Nephron (organoid): ENCODE results near the gene AHCYL2.

Experiments used
- H3K27ac Mint-ChIP-seq, 3 experiments: 2 replicates each; pipeline ENCODE4 v1.8.0; 2020; ENCODE audit warnings: mixed read lengths in 3 of 3, mild to moderate bottlenecking in 2 of 3, moderate library complexity in 1 of 3
- H3K27me3 Mint-ChIP-seq: 2 replicates; pipeline ENCODE4 v1.8.0; 2021; ENCODE audit warnings: low read depth, mild to moderate bottlenecking, moderate library complexity, mixed read lengths
- H3K36me3 Mint-ChIP-seq: 2 replicates; pipeline ENCODE4 v1.8.0; 2020; ENCODE audit warnings: low read depth, mixed read lengths
- H3K4me1 Mint-ChIP-seq: 2 replicates; pipeline ENCODE4 v1.8.0; 2020; ENCODE audit warnings: mixed read lengths
- H3K4me3 Mint-ChIP-seq, 3 experiments: 2 replicates each; pipeline ENCODE4 v1.8.0; 2020; ENCODE audit warnings: mild to moderate bottlenecking in 3 of 3, mixed read lengths in 3 of 3, moderate library complexity in 2 of 3
- H3K9me3 Mint-ChIP-seq: 2 replicates; pipeline ENCODE4 v1.8.0; 2020; ENCODE audit warnings: mixed read lengths
- CTCF ChIP-seq, 3 experiments: fragments of 200-600 bp; sonication (generic); IDR thresholded peaks; one replicate each; pipeline ENCODE4 v1.5.0; 2021; ENCODE audit warnings: antibody characterized with exemption in 3 of 3; ENCODE audit not compliant: unreplicated experiment in 3 of 3

AHCYL2 gene

GRCh38 chr7:129422727-129423126 is 197.9 kb downstream of the AHCYL2 start:
- no peak for TF ChIP-seq CTCF (IDR thresholded peaks at IDR 0.05; ENCODE audit: unreplicated experiment in 3 of 3)
- H3K4me1 Mint-ChIP-seq: peaks cover 11% of the 10 kb centered on the region
- no peaks in the 10 kb centered on the region for H3K9me3 Mint-ChIP-seq
- peaks cover 49% of the 10 kb centered on the region for H3K36me3 Mint-ChIP-seq
- H3K27me3 Mint-ChIP-seq: peaks cover 5% of the 10 kb centered on the region
- H3K4me3 Mint-ChIP-seq: no peak overlapping the region
- no peak overlapping the region for H3K27ac Mint-ChIP-seq

GRCh38 chr7:129423700-129424410 is 199.0 kb downstream of the AHCYL2 start:
- no peaks in the 10 kb centered on the region for H3K9me3 Mint-ChIP-seq
- H3K4me3 Mint-ChIP-seq: no peak overlapping the region
- H3K27me3 Mint-ChIP-seq: peaks cover 9% of the 10 kb centered on the region
- peaks cover 12% of the 10 kb centered on the region for H3K4me1 Mint-ChIP-seq
- TF ChIP-seq CTCF (IDR thresholded peaks at IDR 0.05; ENCODE audit: unreplicated experiment in 3 of 3): no peak
- peaks cover 48% of the 10 kb centered on the region for H3K36me3 Mint-ChIP-seq
- H3K27ac Mint-ChIP-seq: no peak overlapping the region

- no peak overlapping the region for H3K27ac Mint-ChIP-seq
- peaks cover 21% of the 10 kb centered on the region for H3K27me3 Mint-ChIP-seq
- peaks cover 12% of the 10 kb centered on the region for H3K4me1 Mint-ChIP-seq
- TF ChIP-seq CTCF (IDR thresholded peaks at IDR 0.05; ENCODE audit: unreplicated experiment in 3 of 3): no peak
- no peak overlapping the region for H3K4me3 Mint-ChIP-seq
- peaks cover 49% of the 10 kb centered on the region for H3K36me3 Mint-ChIP-seq
- H3K9me3 Mint-ChIP-seq: no peaks in the 10 kb centered on the region
Observed at GRCh38 chr7:129426482-129426881, 201.7 kb downstream of the AHCYL2 start.

- Mint-ChIP-seq H3K27me3 (peaks cover 31% of the 10 kb centered on the region), H3K36me3 (peaks cover 48% of the 10 kb centered on the region), H3K4me3 (no peak overlapping the region), H3K4me1 (peaks cover 13% of the 10 kb centered on the region), H3K9me3 (no peaks in the 10 kb centered on the region), H3K27ac (peak overlapping the region in 2 of 3 experiments; percentile 28 to 44)
- no peak for TF ChIP-seq CTCF (IDR thresholded peaks at IDR 0.05; ENCODE audit: unreplicated experiment in 3 of 3)
Observed at GRCh38 chr7:129427526-129428045, 202.8 kb downstream of the AHCYL2 start.

GRCh38 chr7:129431911-129432643 is 207.2 kb downstream of the AHCYL2 start:
- TF ChIP-seq CTCF (IDR thresholded peaks at IDR 0.05; ENCODE audit: unreplicated experiment in 3 of 3): no peak
- no peaks in the 10 kb centered on the region for H3K9me3 Mint-ChIP-seq
- H3K4me1 Mint-ChIP-seq: peaks cover 25% of the 10 kb centered on the region
- no peak overlapping the region for H3K27ac Mint-ChIP-seq
- peaks cover 58% of the 10 kb centered on the region for H3K27me3 Mint-ChIP-seq
- peaks cover 16% of the 10 kb centered on the region for H3K36me3 Mint-ChIP-seq
- H3K4me3 Mint-ChIP-seq: peak overlapping the region in 1 of 3 experiments; percentile 8
